Subcutaneous adipose tissue (tissue), 4 donors: ENCODE results near the gene ADGRD2. TPM values are rescaled to one million over a fixed set of nuclear protein-coding genes. Genes with fewer than 3 reads are reported as not detected.

Source experiments
- CTCF ChIP-seq: fragments of 450-650 bp; IDR thresholded peaks from one replicate; pipeline ENCODE4 v1.5.1; 2016; ENCODE audit warnings: low read depth, mild to moderate bottlenecking, control low read depth, antibody characterized with exemption, moderate library complexity
- total RNA-seq, 4 donors: library from RNA; depleted of rRNA; stranded (reverse); fragments of >200 nt; gene quantifications; one replicate each; pipeline ENCODE4 v1.1.0, GENCODE V29; 2016

ADGRD2 gene
- total RNA-seq, 4 donors from 2014 or later, result not detected

DNA sequence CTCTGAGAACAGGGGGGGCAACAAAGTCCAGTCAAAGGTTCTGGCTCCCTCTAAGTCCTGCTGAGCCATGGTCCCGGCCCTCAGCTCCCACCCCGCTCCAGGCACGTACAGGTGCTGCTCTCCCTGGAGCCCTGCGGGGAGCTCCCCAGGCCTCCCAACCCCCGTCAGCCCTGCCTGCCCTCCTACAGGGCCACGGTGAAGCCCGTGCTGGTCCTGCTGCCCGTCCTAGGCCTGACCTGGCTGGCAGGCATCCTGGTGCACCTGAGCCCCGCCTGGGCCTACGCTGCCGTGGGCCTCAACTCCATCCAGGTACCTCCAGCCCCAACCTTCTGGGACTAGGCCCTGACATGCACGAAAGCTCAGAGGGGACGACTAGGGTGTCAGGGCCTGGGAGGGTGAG is 20.1 kb downstream of the ADGRD2 start:
- TF ChIP-seq CTCF, result no peak

DNA sequence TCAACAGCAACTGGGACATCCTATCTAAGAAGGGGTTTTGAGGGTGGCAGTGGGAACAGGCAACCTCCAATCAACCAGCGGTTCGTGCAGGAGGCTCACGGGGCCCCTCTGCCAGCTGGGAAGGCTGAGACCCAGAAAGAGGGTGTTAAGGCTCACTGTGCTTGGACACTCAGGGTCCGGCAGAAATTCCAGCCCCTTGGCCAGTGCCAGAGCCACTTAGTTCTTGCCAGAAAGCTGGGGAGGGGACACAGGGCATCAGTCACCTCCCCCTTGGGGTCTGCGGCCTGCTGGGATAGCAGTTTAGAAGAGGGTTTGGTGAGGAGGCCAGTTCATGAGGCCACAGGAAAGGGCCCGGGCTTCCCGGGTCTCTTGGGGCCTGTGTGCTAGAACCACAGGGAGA is 20.5 kb downstream of the ADGRD2 start:
- no peak for TF ChIP-seq CTCF

GRCh38 chr9:124471761-124472160 is 21.5 kb downstream of the ADGRD2 start:
- TF ChIP-seq CTCF, result no peak

- TF ChIP-seq CTCF, result no peak
Observed at GRCh38 chr9:124472770-124473169, 22.5 kb downstream of the ADGRD2 start.

DNA sequence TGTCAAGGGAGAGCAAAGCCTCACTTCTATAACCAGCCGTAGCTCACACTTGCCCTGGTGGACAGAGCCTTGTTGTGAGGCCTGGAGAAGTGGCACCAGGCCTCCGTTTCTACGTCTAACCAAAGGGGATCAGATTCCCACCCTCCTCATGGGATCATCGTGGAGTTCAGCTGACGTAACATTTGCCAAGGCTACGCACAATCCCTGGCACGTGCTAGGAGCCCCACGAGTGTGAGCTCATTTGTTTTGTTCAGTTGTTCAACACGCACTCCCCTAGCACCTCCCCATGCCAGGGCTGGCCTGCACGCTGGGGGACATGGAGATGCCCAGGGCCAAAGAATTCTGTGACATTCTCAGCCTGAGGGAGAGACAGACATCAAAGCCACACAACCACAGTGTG is 23.1 kb downstream of the ADGRD2 start:
- TF ChIP-seq CTCF, result no peak

- no peak for TF ChIP-seq CTCF
Observed at GRCh38 chr9:124474151-124474550, 23.9 kb downstream of the ADGRD2 start.

DNA sequence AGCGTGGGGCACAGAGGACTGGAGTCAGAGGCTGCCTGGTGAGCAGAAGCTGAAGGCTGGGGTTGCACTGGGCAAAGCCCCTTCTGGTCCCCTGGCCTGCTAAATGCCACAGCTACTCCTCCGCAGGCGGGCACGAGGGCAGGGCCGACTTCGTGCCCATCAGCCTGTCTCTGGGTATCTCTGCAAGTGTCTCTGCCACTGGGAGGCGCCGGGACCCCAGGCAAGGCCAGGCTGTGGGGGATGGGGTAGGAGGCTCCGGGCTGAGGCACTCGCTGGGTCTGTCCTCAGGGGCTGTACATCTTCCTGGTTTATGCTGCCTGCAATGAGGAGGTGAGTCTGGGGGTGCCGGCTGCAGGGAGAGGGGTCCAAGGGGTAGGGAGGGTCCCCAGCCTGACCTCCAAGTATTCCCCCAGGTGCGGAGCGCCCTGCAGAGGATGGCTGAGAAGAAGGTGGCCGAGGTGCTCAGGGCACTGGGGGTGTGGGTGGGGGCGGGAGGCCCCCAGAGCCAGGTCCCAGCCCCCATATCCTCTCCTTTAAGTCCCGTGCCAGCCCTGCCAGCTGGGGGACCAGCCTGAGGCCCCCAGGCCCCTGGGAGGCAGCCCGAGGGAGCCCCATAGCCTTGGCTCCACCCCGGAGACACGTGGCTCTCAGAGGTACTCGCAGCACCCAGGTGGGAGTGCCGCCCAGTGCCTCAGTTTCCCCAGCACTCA is 25.1 kb downstream of the ADGRD2 start:
- no peak for TF ChIP-seq CTCF
